HG03108 (cell line): Measurements from ENCODE around the gene PAM.
"Not testable (repeated sequence)": the region's sequence is repeated elsewhere in the genome, so short reads cannot be mapped to it uniquely, and the experiment has no call there.

ENCODE experiments used
- ATAC-seq: cut with Tn5 transposase; IDR thresholded peaks from one replicate; pipeline ENCODE4 v1.9.1; 2021; ENCODE audit warnings: moderate library complexity; ENCODE audit not compliant: unreplicated experiment

Gene PAM

DNA sequence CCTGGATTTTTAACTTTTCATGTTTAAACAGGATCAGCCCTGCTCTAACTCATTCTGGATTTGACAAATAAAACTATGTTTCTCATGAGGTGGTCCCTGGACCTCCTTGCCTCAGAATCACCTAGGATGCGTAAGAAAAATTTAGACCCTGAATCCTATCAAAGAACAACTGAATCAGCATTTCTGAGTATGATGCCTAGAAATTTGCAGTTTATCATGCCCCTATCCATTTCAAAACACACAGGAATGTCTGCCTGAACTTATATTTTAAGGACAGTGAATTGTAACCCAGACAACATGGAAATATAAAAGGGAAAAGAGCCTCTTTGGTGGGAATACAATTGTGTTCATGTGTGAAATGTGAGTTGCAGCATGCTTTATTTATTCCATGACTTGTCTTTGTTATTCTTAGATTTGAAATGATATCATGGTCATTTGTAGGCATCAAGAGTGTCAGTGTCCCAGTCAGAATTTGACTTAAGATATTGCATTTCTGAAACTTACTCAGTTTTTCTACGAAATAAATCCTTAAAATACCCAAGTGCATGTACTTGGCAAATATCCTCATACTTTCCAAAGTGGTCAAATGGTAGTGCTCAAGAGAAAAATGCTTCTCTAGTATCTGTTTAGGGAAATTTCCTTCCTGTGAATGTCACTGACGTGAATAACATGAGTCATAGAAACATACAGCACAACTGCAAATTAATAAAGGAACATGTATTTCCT is 220.5 kb downstream of the PAM start:
- no peak for ATAC-seq

DNA sequence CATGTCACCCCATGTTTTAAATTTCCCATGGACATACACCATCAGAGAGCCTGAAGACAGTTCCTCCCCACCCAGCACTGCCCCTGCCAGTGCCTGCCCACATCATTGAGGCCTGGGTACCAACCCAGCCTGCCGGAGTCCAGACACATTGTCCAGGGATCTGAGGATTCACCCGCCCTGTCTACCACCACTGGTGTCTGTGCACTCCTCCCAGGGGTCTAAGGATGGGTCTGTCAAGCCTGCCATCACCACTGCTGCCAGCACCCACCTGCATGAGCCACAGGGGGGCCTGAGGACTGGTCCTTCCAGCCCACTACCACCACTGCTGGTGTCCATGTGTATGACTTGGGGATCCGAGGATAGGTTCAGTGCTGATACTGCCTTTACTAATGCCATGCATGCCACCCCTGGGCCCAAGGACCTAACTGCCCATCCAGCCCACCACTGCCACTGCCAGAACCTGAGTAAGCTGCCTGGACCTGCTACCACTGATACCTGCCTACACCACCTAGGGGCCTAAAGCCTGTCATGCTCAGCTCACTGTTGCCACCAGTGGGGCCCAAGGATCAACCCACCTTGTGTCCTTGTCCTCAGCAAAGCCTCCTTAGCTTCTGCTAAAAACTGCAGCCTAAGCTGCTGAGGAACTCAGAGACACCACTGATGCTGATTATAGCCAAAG is 227.0 kb downstream of the PAM start:
- ATAC-seq, result no peak

- no peak for ATAC-seq
These were observed 231.0 kb downstream of the PAM start for GRCh38 chr5:102986074-102986473.

DNA sequence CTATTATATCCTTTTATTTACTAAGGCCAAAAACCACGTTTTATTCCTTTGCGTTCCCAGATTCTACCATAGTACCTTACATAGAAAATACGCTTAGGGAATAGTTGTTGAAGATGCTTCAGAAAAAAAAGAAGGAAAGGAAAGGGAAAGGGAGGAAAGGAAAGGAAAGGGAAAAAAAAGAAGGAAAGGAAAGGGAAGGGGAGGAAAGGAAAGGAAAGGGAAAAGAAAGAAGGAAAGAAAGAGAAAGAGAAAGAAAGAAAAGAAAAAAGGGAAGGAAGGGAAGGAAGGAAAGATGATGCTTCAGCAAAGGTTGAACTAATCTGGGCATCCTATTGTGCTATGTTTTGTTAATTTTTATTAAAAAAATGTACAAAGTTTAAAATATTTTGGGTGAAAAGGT is 233.4 kb downstream of the PAM start:
- no peak for ATAC-seq

DNA sequence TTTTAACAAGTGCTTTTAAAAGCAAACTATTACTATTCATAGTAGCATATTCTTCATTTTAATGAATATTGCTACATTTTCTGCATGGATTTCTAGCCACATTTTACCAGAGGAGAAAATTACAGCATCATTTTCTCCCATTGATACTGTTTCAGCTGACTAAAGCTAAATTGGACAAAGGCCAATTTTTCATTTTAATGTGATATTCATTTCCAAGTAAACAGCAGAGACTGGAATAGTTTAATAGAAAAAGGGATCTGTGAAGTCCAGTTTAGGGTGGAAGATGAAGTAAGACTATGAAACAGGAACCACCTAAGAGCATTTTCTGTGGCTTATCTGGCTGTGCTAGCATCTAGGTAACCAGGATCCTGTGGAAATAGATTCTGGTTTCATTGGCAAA is 236.7 kb downstream of the PAM start:
- no peak for ATAC-seq

GRCh38 chr5:102996011-102996575 is 241.0 kb downstream of the PAM start:
- no peak for ATAC-seq

DNA sequence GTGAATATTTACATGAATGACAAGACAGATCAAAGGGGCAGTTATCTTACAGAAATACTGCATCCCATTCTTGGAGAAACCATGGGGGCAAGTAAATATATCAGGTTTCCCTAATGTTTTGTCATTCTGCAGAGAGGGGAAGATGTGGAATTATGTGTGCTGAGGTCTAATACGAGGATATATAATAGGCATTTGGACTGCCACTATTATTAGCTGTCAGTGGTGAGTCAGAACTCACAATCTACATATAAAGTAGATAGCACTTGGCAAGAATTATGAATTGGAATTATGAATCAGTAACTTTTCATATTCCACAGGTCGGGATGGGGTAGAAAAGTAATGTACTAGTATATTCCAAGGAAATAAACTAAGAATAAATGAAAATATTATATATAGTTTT is 243.1 kb downstream of the PAM start:
- no peak for ATAC-seq

DNA sequence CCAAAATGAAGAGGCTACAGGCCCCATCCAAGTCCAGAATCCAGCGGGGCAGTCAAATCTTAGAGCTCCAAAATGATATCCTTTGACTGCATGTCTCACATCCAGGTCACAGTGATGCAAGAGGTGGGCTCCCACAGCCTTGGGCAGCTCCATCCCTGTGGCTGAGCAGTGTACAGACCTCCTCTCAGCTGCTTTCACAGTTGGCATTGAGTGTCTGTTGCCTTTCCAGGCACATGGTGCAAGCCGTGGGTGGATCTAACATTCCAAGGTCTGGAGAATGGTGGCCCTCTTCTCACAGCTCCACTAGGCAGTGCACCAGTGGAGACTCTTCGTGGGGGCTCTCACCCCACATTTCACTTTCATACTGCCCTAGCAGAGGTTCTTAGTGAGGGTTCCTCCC is 244.1 kb downstream of the PAM start:
- no peak for ATAC-seq

- ATAC-seq, result not testable (repeated sequence)
These were observed 244.5 kb downstream of the PAM start for GRCh38 chr5:102999621-103000020.

GRCh38 chr5:103000089-103000488 is 245.0 kb downstream of the PAM start:
- no peak for ATAC-seq

GRCh38 chr5:103003872-103004271 is 248.8 kb downstream of the PAM start:
- ATAC-seq, result no peak

DNA sequence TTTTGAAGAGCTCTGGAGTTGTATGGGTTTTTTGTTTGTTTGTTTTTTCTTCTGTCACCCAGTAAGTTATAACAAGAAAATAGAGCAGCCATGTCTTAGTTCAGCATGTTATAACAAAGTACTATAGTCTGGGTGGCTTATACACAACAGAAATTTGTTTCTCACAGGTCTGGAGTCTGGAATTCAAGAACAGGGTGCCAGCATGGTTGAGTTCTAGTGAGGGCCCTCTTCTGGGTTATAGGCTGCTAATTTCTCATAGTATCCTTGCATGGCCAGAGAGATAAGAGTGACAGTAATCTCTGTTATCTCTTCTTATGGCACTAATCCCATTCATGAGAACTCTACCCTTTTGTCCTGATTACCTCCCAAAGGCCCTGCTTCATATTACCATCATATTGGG is 250.2 kb downstream of the PAM start:
- no peak for ATAC-seq

DNA sequence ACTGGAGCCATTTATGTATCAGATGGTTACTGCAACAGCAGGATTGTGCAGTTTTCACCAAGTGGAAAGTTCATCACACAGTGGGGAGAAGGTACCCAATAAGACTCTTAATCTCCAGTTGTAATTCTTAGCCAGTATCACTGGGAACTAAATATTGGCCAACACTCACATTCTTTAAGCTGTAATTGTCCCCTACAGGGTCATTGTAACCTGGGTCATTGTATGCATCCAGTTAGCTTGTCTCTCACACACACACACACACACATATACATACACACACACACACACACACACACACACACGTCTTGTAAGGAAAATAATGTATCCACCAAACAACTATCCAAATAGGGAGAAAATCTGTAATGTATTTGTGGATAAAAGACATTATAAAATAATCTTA is 251.8 kb downstream of the PAM start:
- ATAC-seq, result no peak

- ATAC-seq, result no peak
These were observed 255.1 kb downstream of the PAM start for GRCh38 chr5:103010168-103010567.

- no peak for ATAC-seq
These were observed 258.9 kb downstream of the PAM start for GRCh38 chr5:103013933-103014552.

DNA sequence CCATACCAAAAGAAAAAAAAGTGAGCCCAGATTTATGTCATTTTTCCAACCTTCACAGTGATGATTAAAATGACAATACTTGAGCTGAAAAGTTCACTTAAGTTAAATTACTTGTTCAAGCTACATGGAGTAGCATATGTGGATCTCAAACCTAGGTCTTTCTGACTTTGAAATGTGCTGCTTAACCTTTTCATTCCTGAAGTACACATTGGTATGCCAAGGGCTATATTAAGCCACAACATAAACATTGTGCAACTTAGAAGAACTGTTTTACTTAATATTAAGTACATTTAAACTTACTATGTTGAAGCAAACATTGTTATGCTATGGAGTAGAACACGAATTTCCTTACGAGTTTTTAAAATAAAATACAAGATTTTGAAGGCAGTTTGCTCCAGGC is 259.9 kb downstream of the PAM start:
- no peak for ATAC-seq

- no peak for ATAC-seq
These were observed 261.1 kb downstream of the PAM start for GRCh38 chr5:103016167-103016566.

DNA sequence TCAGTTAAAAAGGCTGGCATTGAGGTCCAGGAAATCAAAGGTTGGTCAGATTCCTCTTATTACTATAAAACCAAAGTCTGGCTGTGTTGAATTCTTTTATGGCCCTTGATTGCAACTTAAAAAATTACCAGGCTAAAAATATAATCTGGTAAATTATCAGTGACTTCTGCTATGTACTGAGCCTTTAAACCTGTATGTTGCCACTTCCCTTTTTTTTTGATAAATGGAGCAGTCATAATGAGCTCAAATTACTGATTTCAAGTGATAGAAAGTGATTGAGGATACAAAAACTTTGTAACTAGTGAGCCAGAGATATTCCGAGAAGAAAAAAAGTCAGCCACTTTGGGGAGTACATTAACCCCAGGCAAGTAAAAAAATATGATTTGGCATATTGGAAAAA is 264.7 kb downstream of the PAM start:
- no peak for ATAC-seq

GRCh38 chr5:103021314-103021713 is 266.2 kb downstream of the PAM start:
- peak; percentile 90 for ATAC-seq

DNA sequence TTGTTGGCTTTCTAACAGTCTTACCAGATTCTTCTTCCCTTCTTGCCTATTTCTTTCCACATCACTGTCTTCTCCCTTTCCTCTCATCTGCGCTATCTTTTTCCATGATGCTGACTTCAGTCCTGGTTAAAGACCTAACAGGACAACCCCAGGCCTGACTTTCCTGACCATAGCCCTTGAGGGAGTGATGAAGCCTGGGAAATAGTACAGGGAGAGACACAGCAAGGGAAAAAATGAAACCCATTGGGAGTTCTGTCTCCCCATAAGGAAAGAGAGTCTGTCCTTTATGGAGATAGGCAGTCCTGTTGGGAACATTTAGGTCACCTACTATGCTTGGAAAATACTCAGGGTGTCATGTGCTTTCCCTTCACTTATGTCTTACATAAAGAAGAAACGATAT is 272.2 kb downstream of the PAM start:
- ATAC-seq, result no peak

DNA sequence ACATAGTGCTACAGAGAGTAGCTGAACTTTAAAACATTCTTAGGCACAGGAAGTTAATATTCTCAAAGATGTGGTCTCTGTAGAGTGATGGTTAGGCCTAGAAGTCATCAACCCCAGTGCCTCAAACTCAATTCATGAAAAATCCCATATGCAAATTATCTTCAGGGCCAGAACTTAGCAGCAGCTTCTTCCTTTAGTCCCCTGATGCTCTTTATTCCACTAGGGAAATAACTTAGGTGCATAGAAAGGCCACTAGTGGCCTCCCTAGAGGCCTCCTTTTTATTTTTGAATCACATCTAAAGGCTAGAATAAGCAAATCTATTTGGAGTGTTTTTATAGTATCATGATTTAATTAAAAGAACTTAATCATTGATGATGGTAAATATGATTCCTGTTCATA is 276.5 kb downstream of the PAM start:
- no peak for ATAC-seq

- no peak for ATAC-seq
These were observed 278.6 kb downstream of the PAM start for GRCh38 chr5:103033696-103034095.
